ENCODE measurements around the gene CACHD1. TPM values are rescaled to one million over a fixed set of nuclear protein-coding genes. Genes with fewer than 3 reads are reported as not detected.

The CACHD1 gene
- total RNA-seq, 1 donor from 2014 or later, result 24.1 TPM

DNA sequence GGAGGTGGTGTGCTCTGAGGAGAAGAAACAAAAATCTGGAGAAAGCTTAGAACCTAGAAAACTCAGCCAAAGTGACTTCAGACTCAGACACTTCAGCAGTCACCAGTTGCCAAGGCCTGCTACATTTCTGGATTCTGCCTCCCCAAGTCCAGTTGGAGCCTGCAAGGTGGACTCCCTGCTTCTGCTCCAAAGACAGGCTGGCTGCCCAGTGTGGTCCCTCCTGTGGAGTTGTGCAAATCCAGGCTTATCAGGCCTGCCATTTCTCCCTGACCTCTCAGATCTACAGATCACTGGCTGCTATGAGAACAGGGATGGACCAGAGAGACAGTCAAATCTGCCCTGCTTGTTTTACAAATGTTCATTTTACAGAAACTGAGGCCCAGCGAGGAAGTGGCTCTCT is 9.9 kb downstream of the CACHD1 start:
- Mint-ChIP-seq H3K4me3 (no peak overlapping the region), H3K9me3 (no peaks in the 10 kb centered on the region), H3K27me3 (ENCODE audit: low read depth) (peaks cover 26% of the 10 kb centered on the region), H3K27ac (no peak overlapping the region), H3K36me3 (no peaks in the 10 kb centered on the region), H3K4me1 (peaks cover 51% of the 10 kb centered on the region)
- no peak for TF ChIP-seq CTCF (IDR thresholded peaks at IDR 0.05; ENCODE audit: unreplicated experiment)
- DNase-seq (ENCODE audit: low spot score in 2 of 2, unreplicated experiment in 2 of 2), result no peak

- peaks cover 29% of the 10 kb centered on the region for H3K27me3 Mint-ChIP-seq (ENCODE audit: low read depth)
- H3K9me3 Mint-ChIP-seq, result no peaks in the 10 kb centered on the region
- DNase-seq (ENCODE audit: low spot score in 2 of 2, unreplicated experiment in 2 of 2), result no peak
- H3K4me3 Mint-ChIP-seq, result no peak overlapping the region
- H3K36me3 Mint-ChIP-seq, result no peaks in the 10 kb centered on the region
- H3K27ac Mint-ChIP-seq, result no peak overlapping the region
- TF ChIP-seq CTCF (IDR thresholded peaks at IDR 0.05; ENCODE audit: unreplicated experiment), result no peak
- H3K4me1 Mint-ChIP-seq, result peaks cover 49% of the 10 kb centered on the region
Observed at GRCh38 chr1:64480999-64481772, 11.3 kb downstream of the CACHD1 start.

DNA sequence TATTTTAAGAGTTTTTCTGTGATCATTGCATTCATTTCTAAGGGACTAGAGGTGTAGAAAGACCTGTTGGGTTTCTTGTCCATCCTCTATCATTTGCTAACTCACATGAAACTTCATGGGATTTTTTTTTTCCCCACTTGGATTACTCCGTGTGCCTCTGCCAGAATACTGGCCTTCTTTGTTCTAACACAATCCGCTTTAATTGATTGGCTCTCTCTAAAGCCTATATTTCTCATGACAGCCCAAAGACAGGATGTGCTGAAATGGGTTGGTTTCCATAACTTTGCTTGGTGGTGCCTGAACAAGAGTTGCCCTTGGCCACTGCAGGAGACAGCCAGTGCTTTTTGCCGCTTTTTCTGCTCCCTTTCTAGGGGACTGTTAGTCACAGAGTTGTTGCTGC is 12.2 kb downstream of the CACHD1 start:
- H3K9me3 Mint-ChIP-seq, result no peaks in the 10 kb centered on the region
- TF ChIP-seq CTCF (IDR thresholded peaks at IDR 0.05; ENCODE audit: unreplicated experiment), result no peak
- peaks cover 35% of the 10 kb centered on the region for H3K27me3 Mint-ChIP-seq (ENCODE audit: low read depth)
- H3K4me3 Mint-ChIP-seq, result no peak overlapping the region
- H3K27ac Mint-ChIP-seq, result no peak overlapping the region
- H3K4me1 Mint-ChIP-seq, result peaks cover 41% of the 10 kb centered on the region
- no peak for DNase-seq (ENCODE audit: low spot score in 2 of 2, unreplicated experiment in 2 of 2)
- no peaks in the 10 kb centered on the region for H3K36me3 Mint-ChIP-seq

DNA sequence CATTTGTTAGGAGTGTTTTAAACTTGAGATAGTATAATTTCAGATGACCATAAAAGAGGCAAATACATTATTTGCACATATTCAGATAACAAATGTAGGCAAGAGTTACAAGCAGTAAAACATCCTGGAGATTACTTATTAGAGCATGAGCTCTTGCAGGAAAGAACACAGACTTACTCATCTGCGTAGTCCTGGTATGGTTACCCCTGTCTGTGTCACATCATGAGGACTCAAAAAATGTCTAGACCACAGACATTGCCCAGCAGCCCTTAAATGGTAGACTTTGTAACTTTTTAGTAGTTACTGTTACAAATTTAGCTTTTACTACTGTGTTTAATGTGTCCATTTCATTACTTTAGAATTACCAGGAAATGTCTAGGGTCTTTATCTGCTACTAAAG is 12.8 kb downstream of the CACHD1 start:
- Mint-ChIP-seq H3K9me3 (no peaks in the 10 kb centered on the region), H3K27ac (no peak overlapping the region), H3K4me3 (no peak overlapping the region), H3K27me3 (ENCODE audit: low read depth) (peaks cover 35% of the 10 kb centered on the region), H3K36me3 (no peaks in the 10 kb centered on the region), H3K4me1 (peaks cover 41% of the 10 kb centered on the region)
- DNase-seq (ENCODE audit: low spot score in 2 of 2, unreplicated experiment in 2 of 2), result no peak
- TF ChIP-seq CTCF (IDR thresholded peaks at IDR 0.05; ENCODE audit: unreplicated experiment), result no peak

DNA sequence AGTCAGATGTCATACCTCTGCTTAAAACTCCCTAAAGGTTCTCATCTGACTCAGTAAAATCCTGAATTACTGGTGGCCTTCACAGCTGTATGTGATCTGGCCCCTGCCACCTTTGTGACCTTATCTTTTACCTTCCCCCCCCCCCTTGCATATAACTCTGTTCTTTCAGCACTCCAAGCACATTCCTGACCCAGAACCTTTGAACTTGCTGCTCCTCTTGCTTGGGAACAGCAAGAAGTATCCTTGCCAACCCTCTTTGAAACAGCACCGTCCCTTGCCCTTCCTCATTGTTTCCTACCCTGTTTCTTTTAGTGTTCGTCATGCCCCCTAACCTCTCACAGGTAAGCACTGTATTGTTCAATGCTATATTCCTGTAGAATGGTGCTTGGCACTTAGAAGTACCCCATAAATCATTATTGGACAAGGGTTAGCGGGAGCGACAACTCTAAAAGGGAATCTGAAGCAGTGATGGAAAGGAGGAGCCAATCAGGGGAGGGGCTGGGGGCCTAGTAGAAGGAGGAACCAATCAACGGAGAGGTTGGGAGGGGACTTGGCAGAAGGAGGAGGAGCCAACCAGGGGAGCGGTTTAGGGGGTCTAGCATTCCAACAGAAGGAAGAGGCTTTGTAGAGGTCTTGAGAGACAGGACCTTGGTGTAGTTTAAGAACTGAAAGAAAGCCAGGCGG is 13.9 kb downstream of the CACHD1 start:
- TF ChIP-seq CTCF (IDR thresholded peaks at IDR 0.05; ENCODE audit: unreplicated experiment), result no peak
- DNase-seq (ENCODE audit: low spot score in 2 of 2, unreplicated experiment in 2 of 2), result no peak
- Mint-ChIP-seq H3K27ac (no peak overlapping the region), H3K4me1 (peaks cover 38% of the 10 kb centered on the region), H3K9me3 (no peaks in the 10 kb centered on the region), H3K4me3 (no peak overlapping the region), H3K36me3 (no peaks in the 10 kb centered on the region), H3K27me3 (ENCODE audit: low read depth) (peaks cover 35% of the 10 kb centered on the region)
